BJ (cell line): ENCODE measurements around the gene ZDHHC11. TPM values are rescaled to one million over a fixed set of nuclear protein-coding genes. Genes with fewer than 3 reads are reported as not detected.

ENCODE experiments used
- CTCF ChIA-PET: fragments of 350-600 bp; formaldehyde crosslinking; extraction: SDS; loops from one replicate; lab custom pipeline; 2021; ENCODE audit warnings: antibody characterized with exemption, inconsistent platforms; lab: Yijun Ruan, JAX
- POLR2A ChIA-PET: fragments of 300-600 bp; sonication (Branson Sonifier 250); formaldehyde crosslinking; extraction: SDS; loops from one replicate; lab custom pipeline; 2021; ENCODE audit warnings: antibody characterized with exemption; lab: Charles Lee
- DNase-seq: peaks from one replicate; pipeline ENCODE4 v3.0.0-alpha.2; 2011; ENCODE audit warnings: low read depth
- H3K27me3 ChIP-seq: 2 replicates; pipeline ENCODE4 v1.6.0; 2011; ENCODE audit warnings: low read length; ENCODE audit not compliant: control insufficient read depth, insufficient read depth
- H3K36me3 ChIP-seq: 2 replicates; pipeline ENCODE4 v1.5.1; 2011; ENCODE audit warnings: low read length; ENCODE audit not compliant: control insufficient read depth, insufficient read depth
- H3K4me3 ChIP-seq: 2 replicates; pipeline ENCODE4 v1.5.1; 2011; ENCODE audit warnings: low read depth, mild to moderate bottlenecking, control low read depth, low read length
- polyA plus RNA-seq: library from polyadenylated mRNA; depleted of rRNA; stranded (reverse); fragments of >200 nt; gene quantifications from 2 replicates; pipeline ENCODE4 v1.2.3, GENCODE V29; 2011
- TF ChIP-seq, protein P1 (sequence below): IDR thresholded peaks from 2 replicates; pipeline ENCODE4 v1.5.1; 2011; ENCODE audit warnings: low read depth, mild to moderate bottlenecking, control low read depth, inconsistent platforms, low read length, moderate library complexity; ENCODE audit not compliant: insufficient read depth

Gene ZDHHC11
- polyA plus RNA-seq, 1 experiment, result 0.15 TPM

DNA sequence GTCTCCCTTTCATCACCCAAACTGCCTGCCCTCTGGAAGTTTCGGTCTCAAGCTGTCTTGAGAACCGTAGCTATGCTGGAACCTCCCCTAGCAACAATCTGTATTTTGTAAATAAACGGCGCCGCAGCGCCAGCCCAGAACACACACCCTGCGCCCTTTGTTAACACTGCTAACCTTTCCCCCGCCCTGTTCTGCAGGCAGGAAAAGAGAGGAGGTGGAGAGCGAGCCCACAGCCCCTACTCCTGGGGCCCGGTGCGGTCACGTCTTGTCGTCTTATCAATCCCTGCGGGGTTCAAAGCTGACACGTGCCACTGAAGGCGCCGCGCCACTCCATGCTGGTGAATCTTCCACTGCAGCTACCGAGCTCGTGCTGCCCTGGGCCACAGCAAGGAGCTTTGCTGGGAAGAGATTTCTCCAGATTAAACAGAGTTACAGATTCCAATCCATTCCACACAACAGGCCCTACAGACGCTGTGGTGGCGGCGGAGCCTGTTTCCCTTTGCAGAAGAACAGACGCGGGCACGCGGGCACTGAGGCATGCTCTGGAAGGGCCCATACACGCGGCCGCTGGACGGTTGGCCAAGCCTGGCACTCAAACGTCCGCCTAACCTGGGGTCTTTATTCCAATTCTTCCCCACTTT, 91.6 kb downstream of the ZDHHC11 start:
- no peaks in the 10 kb centered on the region for H3K36me3 ChIP-seq
- H3K4me3 ChIP-seq, result no peak overlapping the region
- TF ChIP-seq, protein P1, sequence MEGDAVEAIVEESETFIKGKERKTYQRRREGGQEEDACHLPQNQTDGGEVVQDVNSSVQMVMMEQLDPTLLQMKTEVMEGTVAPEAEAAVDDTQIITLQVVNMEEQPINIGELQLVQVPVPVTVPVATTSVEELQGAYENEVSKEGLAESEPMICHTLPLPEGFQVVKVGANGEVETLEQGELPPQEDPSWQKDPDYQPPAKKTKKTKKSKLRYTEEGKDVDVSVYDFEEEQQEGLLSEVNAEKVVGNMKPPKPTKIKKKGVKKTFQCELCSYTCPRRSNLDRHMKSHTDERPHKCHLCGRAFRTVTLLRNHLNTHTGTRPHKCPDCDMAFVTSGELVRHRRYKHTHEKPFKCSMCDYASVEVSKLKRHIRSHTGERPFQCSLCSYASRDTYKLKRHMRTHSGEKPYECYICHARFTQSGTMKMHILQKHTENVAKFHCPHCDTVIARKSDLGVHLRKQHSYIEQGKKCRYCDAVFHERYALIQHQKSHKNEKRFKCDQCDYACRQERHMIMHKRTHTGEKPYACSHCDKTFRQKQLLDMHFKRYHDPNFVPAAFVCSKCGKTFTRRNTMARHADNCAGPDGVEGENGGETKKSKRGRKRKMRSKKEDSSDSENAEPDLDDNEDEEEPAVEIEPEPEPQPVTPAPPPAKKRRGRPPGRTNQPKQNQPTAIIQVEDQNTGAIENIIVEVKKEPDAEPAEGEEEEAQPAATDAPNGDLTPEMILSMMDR, result no peak
- ChIA-PET CTCF (no interaction called here), POLR2A (no interaction called here)
- no peak for DNase-seq
- peaks cover 4% of the 10 kb centered on the region for H3K27me3 ChIP-seq

DNA sequence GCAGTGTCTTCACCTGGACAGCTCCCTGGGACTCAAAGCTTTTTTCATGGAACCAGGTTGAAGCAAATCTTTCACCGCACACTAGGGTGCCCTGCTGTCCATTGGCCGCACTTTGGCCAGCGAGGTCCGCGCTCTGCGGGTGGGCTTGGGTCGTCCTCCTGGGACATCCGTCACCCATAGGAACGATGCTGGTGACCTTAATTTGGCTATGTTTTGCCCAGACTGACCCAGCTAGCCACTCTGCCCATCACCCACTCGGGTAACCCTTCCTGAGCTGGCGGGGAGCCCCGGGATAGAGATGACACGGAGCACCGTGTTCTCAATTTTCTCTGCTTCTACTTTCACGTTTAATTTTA, 92.1 kb downstream of the ZDHHC11 start:
- Histone ChIP-seq H3K36me3 (no peaks in the 10 kb centered on the region), H3K27me3 (peaks cover 4% of the 10 kb centered on the region), H3K4me3 (no peak overlapping the region)
- ChIA-PET POLR2A (no interaction called here), CTCF (no interaction called here)
- DNase-seq, result no peak
- TF ChIP-seq, protein P1, result no peak

DNA sequence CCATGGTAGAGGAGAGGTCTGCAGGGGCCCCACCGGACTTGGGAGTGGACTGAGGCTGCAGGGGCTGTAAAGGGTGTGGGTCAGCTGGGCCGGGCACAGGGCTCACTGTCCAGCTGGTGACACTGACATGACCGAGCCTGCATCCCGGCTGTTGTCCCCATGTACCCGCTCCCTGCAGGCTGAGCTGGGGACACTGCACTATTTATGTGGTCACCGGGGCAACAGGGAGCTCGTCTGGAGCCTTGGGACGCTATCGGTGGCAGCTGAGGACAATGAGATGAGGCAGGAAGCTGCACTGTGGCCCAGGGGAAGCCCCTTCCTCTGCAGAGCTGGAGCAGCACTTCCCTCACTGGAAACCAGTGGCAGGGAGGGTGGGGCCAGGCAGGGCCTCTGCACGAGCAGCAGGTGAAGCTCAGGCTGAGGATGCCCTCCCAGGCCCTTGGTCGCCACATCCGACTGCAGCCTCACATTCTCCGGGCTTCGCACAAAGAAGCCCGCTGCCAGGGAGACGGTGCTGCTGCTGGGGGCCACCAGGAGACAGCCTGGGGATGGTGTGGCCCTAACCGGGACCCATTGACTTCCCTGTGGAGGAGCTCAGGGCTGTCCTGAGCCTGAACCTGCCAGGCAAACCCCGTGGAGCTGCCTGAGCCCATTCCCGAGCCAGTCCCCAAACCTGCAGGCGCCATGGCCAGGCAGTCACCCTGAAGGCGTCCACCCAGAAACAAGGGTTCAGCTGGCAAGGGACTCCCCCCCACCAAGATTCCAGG, 92.7 kb downstream of the ZDHHC11 start:
- Histone ChIP-seq H3K36me3 (no peaks in the 10 kb centered on the region), H3K27me3 (peaks cover 4% of the 10 kb centered on the region), H3K4me3 (no peak overlapping the region)
- ChIA-PET POLR2A (no interaction called here), CTCF (no interaction called here)
- TF ChIP-seq, protein P1, result no peak
- no peak for DNase-seq

DNA sequence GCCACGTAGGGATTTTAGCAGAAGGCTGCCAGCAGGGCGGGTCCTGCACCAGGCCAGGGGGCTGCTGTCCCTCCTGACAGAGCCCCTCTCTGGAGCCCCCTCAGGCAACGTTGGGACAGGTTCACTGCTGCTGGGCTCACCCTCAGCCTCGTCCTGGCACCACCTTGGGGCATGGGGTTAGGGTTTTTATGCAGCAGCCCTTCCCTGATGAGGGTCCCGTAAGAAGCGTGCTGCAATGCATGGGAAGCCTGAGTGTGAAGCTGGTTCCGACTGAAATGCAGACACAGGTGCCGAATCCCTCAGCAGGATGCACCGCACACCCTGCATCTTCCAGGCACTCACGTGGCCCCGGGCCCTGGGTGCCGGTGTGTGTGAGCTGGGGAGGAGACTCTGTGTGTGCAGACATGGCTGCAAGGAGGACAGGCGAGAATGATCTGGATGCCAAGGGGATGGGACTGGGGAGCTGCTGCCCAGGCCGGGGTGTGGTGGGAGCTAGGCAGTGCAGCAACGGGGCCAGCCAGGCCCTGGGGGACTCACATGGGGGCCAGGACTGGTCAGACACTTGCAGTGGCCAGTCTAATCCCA, 93.3 kb downstream of the ZDHHC11 start:
- POLR2A ChIA-PET, result no interaction called here
- TF ChIP-seq, protein P1, result no peak
- CTCF ChIA-PET, result no interaction called here
- Histone ChIP-seq H3K4me3 (no peak overlapping the region), H3K36me3 (no peaks in the 10 kb centered on the region), H3K27me3 (peaks cover 4% of the 10 kb centered on the region)
- no peak for DNase-seq

DNA sequence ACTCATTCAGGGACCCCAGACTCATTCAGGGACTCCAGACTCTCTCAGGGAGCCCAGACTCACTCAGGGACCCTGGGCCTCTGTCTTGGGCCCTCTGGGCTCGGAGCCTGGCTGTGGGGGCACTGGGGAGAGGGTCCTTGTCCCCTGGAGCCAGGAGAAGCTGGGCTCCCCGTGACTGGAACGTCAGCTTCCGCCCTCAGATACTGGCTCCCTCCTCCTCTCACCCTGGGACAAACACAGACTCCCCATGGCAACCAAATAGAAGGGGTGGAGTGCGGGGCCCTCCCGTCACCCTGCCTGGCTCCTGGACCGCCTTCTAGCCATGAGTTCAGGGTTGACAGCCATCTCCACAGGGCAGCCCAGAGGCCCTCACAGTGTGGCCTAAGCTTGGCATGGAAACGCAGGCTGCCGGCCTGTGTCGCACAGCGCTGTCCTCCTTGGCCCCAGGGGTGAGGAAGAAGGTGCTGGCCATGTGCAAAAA, 93.9 kb downstream of the ZDHHC11 start:
- CTCF ChIA-PET, result no interaction called here
- TF ChIP-seq, protein P1, result no peak
- DNase-seq, result no peak
- no peak overlapping the region for H3K4me3 ChIP-seq
- POLR2A ChIA-PET, result no interaction called here
- H3K36me3 ChIP-seq, result no peaks in the 10 kb centered on the region
- H3K27me3 ChIP-seq, result peaks cover 4% of the 10 kb centered on the region
